Hindlimb muscle (tissue), 1 donor: ENCODE results near the gene MEG3. TPM values are rescaled to one million over a fixed set of nuclear protein-coding genes. Genes with fewer than 3 reads are reported as not detected.

ENCODE experiments used
- DNase-seq: peaks from one replicate; pipeline ENCODE4 v3.0.0-alpha.2; 2013
- polyA plus RNA-seq: library from polyadenylated mRNA; unstranded; fragments of 120-200 nt; gene quantifications from one replicate; pipeline ENCODE4 v1.2.1, GENCODE V29; 2013; ENCODE audit not compliant: insufficient read length

Gene MEG3
- polyA plus RNA-seq, 1 donor: 6,647 TPM

- no peak for DNase-seq
These were observed 72.5 kb downstream of the MEG3 start for GRCh38 chr14:100898465-100898864.

DNA sequence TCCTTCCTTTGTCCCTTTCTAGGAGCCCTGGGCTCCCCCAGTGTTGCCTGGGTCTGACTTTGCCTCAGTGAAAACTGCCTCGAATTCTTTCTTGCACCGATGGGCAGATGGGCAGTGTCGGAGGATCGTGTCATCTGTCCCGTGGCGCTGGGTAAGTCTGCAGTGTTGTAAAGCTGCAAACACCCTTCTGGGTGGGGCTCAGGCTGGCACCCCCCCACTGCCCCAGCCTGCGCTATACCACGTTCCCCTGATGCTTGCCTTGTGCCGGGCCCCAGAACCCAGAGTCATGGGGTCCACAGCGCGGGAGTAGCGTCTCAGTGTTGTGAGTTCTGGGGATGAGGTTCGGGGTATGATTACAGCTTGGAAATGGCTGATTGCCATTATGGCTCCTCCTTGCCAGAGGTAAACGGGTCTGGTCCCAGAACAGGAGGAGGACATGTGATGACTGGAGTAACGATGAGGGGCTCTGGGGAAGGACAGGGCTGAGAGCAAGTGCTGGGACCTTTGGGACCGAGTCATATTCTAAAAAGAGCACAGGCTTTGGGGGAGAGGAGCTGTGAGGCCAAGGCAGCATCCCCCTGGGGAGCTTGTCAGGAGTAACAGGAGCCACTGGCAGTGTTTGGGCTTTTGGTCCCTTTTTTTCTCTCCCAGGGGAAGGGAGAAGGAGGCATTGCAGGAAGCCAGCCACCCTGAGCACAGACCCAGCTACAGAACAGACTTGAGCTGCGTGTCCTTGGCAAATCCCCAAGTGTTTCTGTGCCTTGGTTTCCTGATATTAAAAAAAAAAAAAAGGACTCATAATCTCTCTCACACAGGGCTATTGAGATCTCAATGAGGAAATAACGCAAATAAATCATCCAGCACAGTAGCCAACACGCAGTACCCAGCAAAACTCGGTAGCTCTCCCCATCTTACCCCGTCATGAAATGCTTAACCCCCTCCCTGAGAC lies 73.3 kb downstream of the MEG3 start:
- no peak for DNase-seq

DNA sequence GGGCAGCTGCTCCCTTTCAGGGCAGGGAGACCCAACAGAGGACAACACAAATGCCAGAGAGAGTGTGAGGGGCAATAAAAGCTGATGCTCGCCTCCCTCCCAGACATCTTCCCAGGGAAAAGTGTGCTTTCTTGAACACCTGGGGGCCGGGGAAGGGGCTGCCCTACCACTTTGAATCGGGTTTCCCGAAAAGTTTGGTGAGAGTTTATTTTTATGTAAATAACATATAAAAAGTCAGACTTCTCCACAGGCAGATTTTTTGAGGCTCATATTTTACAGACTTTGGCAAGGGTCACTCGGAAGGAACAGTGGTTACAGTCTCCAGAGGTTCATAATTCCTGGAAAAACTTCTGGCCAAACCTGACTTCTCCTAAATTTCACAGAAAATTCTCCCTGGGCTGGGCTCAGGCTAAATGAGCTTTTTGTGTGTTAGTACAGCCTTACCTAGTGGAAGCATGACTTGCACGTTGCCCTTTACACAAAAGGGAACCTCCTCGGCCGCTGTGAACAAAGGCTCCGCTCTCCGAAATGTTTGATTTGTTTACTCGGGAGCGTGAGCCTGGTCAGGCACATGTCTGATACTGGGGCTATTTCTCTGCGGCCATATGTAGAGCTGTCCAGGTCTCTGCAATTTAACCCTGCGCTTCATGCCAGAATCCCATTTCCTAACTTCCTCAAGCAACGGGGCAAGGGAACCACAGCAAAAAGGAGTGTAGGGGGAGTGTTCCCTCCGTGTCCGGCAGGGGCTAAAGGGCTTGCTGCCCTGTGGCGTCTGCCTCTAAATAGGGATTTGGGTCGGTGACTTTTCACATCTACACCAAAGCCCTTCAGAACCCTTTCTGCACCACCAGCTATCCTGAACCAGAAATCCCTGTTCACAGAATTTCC lies 74.2 kb downstream of the MEG3 start:
- peak; percentile 75 for DNase-seq

DNA sequence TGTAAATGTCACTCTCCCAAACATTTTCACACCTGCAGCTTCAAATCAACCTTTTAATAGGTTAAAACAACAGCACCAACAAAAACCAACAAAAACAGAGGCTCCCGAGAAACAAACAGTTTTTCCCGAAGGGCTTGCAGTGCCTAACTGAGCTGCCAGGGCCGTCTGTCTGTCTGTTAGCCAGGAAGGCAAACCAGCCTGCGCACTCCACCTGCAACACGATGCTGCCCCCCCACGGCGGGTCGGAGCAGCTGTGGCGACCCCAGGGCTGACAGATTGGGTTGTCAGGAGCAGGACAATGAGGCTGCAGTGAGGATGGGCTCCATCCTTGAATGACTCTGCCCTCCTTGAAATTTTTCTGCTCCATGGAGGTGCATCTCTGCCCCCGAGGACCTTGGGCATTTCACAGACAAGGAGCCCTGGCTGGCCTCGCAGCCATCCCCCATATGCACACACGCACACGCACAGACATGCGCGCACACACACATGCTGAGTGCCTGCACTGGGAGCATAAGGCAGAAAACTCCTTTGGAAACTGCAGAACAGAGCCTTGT lies 75.0 kb downstream of the MEG3 start:
- peak; percentile 63 for DNase-seq

DNA sequence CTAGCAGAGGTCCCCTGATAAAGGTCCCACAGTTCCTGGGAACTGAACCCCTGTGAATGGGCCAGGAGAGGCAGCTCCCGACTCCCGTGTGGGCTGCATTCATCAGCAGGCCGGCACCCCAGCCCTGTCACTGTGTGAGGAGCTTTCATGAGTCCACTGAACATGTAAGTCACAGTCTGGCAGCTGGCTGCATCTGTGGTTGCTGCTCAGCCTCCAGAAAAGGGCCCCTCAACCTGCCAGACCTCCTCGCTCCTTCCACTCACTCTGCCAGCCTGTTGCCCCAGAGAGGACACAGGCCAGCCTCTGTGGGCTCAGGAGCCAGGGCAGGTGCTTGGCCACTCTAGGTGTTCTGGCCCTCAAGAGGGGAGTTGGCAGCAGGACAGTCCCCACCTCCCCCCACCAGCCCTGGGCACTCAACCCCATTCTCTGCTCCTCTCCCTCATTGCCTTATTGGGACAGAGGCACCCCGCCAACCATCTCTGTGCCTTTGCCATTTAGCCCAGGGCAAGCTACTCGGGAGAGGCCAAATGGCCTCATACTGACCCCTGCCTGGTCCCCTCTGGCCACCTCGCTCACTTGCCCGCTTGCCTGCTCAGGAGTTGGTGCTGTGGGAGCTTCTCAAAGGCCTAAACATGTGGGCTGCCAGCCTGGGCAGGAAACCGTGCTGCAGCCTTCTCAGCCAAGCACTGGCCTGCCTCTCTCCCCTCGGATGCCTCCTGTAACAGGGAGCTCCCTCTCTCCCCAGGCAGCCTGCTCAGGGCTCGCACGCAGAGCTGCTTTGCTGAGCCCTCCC lies 75.7 kb downstream of the MEG3 start:
- no peak for DNase-seq

DNA sequence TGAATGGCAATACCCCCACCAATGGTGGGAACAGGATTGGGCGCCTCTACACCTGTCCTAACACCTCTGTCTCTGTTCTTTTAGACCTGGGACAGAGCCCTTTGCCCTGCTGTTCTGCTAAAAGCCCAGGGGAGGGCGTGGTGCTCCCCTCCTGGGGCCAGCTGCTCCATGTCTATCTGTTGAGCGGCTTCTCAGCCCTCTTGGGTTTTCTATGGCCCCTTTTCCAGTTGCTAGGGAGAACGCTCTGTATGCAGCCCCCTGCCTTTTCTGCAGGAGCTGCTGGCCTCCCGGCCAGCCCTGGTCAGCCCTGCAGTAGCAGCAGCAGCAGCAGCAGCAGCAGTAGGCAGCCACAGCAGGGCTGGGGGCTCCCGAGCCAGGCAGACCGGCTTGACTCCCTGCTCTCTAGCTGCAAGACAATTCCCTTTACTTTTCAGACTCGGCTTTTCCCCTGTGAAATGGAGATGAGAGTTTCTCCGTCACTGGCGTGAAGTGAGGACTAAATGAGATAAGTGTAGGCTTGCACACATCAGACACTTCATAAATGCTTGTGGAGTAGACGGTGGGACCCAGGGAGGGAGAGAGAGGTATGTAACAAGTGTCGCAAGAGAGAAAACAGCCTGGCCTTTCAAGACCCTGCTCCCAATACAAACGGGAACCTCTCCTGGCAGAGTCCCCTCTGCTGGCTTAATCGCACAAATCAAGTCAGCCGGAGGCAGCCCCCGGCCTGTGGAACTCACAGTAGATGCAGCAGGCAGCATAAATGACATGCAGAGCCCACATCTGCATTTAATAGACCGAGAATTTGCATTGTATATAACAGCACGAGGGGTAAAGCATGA lies 76.6 kb downstream of the MEG3 start:
- DNase-seq: no peak

- no peak for DNase-seq
These were observed 77.2 kb downstream of the MEG3 start for GRCh38 chr14:100903134-100903468.

DNA sequence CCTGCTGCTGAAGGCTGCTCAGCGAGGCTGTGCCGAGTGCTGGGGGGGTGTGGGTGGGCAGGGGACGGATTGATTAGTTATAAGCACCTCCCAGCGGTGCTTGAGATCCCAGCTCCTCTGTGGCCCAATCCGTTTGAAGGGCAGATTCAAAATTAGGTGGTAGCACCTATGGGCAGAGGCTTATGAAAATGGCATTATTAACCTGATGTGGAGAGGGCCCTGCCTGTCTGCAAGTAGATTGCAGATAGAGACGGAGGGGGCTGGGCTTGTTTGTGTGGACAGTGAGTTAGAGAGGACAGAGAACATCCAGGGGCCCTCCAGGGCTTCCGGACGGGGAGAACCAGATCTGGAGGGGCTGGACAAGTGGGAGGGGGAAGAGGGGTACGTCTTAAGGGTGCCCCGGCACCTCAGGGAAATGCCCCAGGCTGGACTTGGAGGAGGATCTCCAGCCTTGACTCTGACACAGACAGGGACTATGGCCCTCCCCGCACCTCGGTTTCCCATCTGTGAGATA lies 77.8 kb downstream of the MEG3 start, which contains the start of gene RTL1:
Gene RTL1, minus strand, starts transcription at position 51 of the 514 bp plus-strand sequence. CDS start 18,934 bp downstream, outside the sequence.
- DNase-seq: no peak

DNA sequence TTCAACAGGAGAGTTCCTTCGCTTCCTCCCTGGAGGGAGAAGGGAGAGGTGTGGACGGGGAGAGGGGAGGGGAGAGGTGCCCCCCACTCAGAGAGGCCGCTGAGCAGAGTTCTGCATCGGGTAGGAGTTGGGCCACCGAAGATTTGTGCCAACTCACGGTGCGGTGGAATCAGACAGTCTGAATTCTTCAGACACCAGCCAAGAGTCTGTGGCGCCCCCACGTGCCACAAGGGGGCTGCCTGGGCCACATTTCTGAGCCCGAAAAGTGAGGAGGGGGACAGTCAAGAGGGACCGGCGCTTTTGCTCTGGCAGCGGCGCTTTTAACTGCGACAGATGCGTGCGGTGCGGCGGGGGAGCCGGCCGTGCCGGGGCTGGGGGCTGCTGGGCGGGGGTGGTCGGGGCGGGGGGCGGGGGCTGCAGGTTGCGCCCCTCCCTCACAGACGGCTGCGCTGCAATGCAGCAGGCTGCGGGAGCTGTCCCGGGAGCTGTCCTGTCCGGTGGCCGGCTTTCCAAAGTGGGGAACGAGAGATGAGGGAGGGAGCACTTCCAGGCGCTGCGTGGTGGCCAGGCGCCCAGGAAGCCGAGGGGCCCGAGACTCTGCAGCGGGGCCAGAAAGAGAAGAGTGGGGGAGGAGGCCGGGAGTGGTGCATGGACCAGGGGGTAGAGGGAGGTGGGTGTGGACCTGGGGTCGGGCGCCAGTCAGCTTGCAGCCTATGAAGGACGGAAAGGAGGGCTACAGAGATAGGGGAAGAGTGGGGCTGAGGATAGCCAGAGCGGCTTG lies 78.6 kb downstream of the MEG3 start:
- no peak for DNase-seq

DNA sequence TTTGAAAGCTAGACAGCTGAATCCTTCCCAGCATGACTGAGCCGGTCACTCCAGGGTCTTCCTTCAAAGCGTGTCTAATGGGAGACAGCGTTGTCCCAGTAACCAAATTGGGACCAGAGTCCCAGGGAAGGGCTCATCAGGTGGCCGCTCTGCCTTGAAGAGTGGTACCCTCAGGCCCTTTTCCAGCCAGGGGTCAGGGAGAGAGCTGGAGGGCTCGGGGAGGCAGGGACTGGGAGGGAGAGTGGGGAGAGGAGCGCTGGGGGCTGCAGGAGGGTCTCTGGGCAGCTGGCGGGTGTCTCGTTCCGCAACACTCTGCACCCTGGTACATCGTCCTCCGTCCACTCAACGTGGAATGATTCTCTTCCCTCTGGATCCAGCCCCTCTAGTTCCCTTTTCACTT lies 79.2 kb downstream of the MEG3 start:
- DNase-seq: no peak

GRCh38 chr14:100906420-100906819 lies 80.5 kb downstream of the MEG3 start:
- no peak for DNase-seq

- no peak for DNase-seq
These were observed 81.3 kb downstream of the MEG3 start for GRCh38 chr14:100907240-100907639.

GRCh38 chr14:100909439-100909838 lies 83.5 kb downstream of the MEG3 start:
- DNase-seq: no peak

Other genes starting within 250 kb of the MEG3 start
- gene BEGAIN, start 238.7 kb upstream of the MEG3 start, polyA plus RNA-seq: 4.9 TPM
- gene DLK1, start 99.2 kb upstream of the MEG3 start, polyA plus RNA-seq: 2,891 TPM
- gene RTL1, start 77.6 kb downstream of the MEG3 start, polyA plus RNA-seq: 69.2 TPM